Tibial nerve (tissue), 4 donors: ENCODE measurements around the gene XRCC4.

ENCODE experiments used
- CTCF ChIP-seq, 5 experiments: fragments of 200-600 bp in 3 of 5; fragments of 450-650 bp in 2 of 5; sonication (generic) in 3 of 5; IDR thresholded peaks; one replicate each; pipeline ENCODE4 v1.5.1; 2016 to 2019; ENCODE audit warnings: antibody characterized with exemption in 5 of 5, mild to moderate bottlenecking in 3 of 5, moderate library complexity in 2 of 5
- EP300 ChIP-seq, 2 donors: sonication (generic); formaldehyde crosslinking; IDR thresholded peaks; one replicate each; pipeline ENCODE4 v1.6.1; 2017; ENCODE audit warnings: antibody characterized with exemption in 2 of 2, mild to moderate bottlenecking in 1 of 2
- POLR2A ChIP-seq, 2 donors: fragments of 450-650 bp; IDR thresholded peaks; one replicate each; pipeline ENCODE4 v1.6.1; 2017; ENCODE audit warnings: antibody characterized with exemption in 2 of 2, mild to moderate bottlenecking in 2 of 2, moderate library complexity in 2 of 2

DNA sequence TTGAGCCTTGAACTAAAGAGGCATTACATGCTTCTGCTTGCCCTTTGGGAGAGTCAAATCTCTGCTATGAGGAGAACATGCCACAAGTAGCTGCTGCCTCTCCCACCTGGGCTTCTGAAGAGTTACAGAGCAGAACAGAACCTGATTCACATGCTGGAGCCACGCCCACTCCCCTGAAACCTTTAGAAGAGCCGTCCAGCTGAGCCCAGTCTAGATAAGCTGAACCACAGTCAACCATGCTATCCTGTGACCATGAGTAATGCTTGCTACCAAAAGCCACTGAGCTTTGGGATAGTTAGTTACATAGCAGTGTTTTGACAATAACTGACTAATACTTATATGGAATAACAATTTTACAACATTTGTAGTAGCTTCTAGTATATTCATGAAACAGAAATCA lies 283.2 kb downstream of the XRCC4 start:
- no peak for TF ChIP-seq CTCF (IDR thresholded peaks at IDR 0.05)
- no peak for TF ChIP-seq EP300 (IDR thresholded peaks at IDR 0.05)
- TF ChIP-seq POLR2A (IDR thresholded peaks at IDR 0.05) = no peak
